Spinal cord (tissue), 10 donors: ENCODE results near the gene AMIGO2. TPM values are rescaled to one million over a fixed set of nuclear protein-coding genes. Genes with fewer than 3 reads are reported as not detected.
"Not testable (repeated sequence)": the region's sequence is repeated elsewhere in the genome, so short reads cannot be mapped to it uniquely, and the experiment has no call there.

Source experiments
- DNase-seq, 6 donors: peaks; one replicate each; pipeline versions ENCODE4 v3.0.0 to v3.0.0-alpha.2; 2013 to 2015; ENCODE audit warnings: low spot score in 6 of 6, low read depth in 4 of 6
- H3K27ac ChIP-seq: one replicate; pipeline ENCODE4 v1.5.1; 2013; ENCODE audit warnings: low read depth, low read length, control low read depth
- H3K27me3 ChIP-seq: one replicate; pipeline ENCODE4 v1.6.1; 2013; ENCODE audit warnings: low read length; ENCODE audit not compliant: control insufficient read depth, insufficient read depth
- H3K36me3 ChIP-seq: one replicate; pipeline ENCODE4 v1.6.1; 2013; ENCODE audit warnings: low read length; ENCODE audit not compliant: control insufficient read depth, insufficient read depth
- H3K4me1 ChIP-seq: one replicate; pipeline ENCODE4 v1.6.1; 2013; ENCODE audit warnings: low read length; ENCODE audit not compliant: control insufficient read depth, insufficient read depth
- H3K4me3 ChIP-seq: one replicate; pipeline ENCODE4 v1.5.1; 2013; ENCODE audit warnings: low read depth, low read length, control low read depth
- H3K9me3 ChIP-seq: one replicate; pipeline ENCODE4 v1.6.1; 2013; ENCODE audit warnings: low read length; ENCODE audit not compliant: control insufficient read depth, insufficient read depth
- WGBS: methylation state at CpG from one replicate; pipeline ENCODE4 v1.1.5; 2013; ENCODE audit warnings: missing lambda C conversion rate; ENCODE audit not compliant: insufficient coverage; 5-methylcytosine and 5-hydroxymethylcytosine counted together
- long read RNA-seq, 4 donors: transcript quantifications; one replicate each; lab custom pipeline, GENCODE V29; 2026
- polyA plus RNA-seq, 2 donors: library from polyadenylated mRNA; unstranded; fragments of 120-200 nt; gene quantifications; one replicate each; pipeline ENCODE4 v1.2.1, GENCODE V29; 2013; ENCODE audit not compliant: insufficient read length in 2 of 2
- total RNA-seq, 2 donors: library from RNA; depleted of rRNA in 1 of 2; stranded (reverse); fragments of 120-200 nt in 1 of 2; fragments of >200 nt in 1 of 2; gene quantifications; one replicate each; pipeline versions ENCODE4 v1.2.3 to v1.2.4, GENCODE V29; 2013 to 2014
- donor health status: healthy.

Gene AMIGO2
- total RNA-seq (10 to 100 TPM in 1 of 2 donors, 1 to 10 TPM in 1; 5.6 to 10.7 TPM), polyA plus RNA-seq (10 to 100 TPM in 1 of 2 donors, 1 to 10 TPM in 1; 8.8 to 12.6 TPM)
- long read RNA-seq, donor 1, partial matches to known transcripts: 0 of 1 reads
- long read RNA-seq, donor 1, other reads (novel, unspliced or antisense): 0 of 1 reads
- long read RNA-seq, donor 2, partial matches to known transcripts: 0 of 1 reads
- long read RNA-seq, donor 2, other reads (novel, unspliced or antisense): 0 of 1 reads
- long read RNA-seq, donor 3, partial matches to known transcripts: 0 of 1 reads
- long read RNA-seq, donor 3, other reads (novel, unspliced or antisense): 0 of 1 reads
- long read RNA-seq, donor 4, partial matches to known transcripts: 0 of 1 reads
- long read RNA-seq, donor 4, other reads (novel, unspliced or antisense): 0 of 1 reads

- peak in 3 of 6 donors; percentile 28 to 82 (median 39) for DNase-seq
- H3K4me3 ChIP-seq: peak within 1 kb of the TSS; percentile 62
- peaks cover 16% of the 10 kb centered on the region for H3K4me1 ChIP-seq
- H3K36me3 ChIP-seq: no peaks in the 10 kb centered on the region
- peak within 1 kb of the TSS; percentile 68 for H3K27ac ChIP-seq
- WGBS: under 1% methylated on average over 57 of the region's 58 CpGs
- H3K27me3 ChIP-seq: peaks cover 9% of the 10 kb centered on the region
- no peaks in the 10 kb centered on the region for H3K9me3 ChIP-seq
These were observed at the start of gene AMIGO2, which contains the start of gene PCED1B for GRCh38 chr12:47079468-47079980. AMIGO2 (minus strand) TSS chr12:47079959; CDS start chr12:47079002, 957 bp downstream. PCED1B (plus strand) TSS chr12:47079621; CDS start chr12:47235064, 155,443 bp downstream.

- H3K4me1 ChIP-seq: no peaks in the 10 kb centered on the region
- no CpG with 5 or more reads among the region's 1 CpG for WGBS
- no peak overlapping the region for H3K4me3 ChIP-seq
- H3K36me3 ChIP-seq: no peaks in the 10 kb centered on the region
- no peaks in the 10 kb centered on the region for H3K9me3 ChIP-seq
- H3K27me3 ChIP-seq: no peaks in the 10 kb centered on the region
- no peak overlapping the region for H3K27ac ChIP-seq
- DNase-seq: no peak
These were observed 46.5 kb upstream of the AMIGO2 start for GRCh38 chr12:47126246-47126645.

GRCh38 chr12:47124451-47124850, 44.7 kb upstream of the AMIGO2 start:
- H3K4me1 ChIP-seq: no peaks in the 10 kb centered on the region
- DNase-seq: no peak
- H3K27ac ChIP-seq: no peak overlapping the region
- H3K27me3 ChIP-seq: no peaks in the 10 kb centered on the region
- no peaks in the 10 kb centered on the region for H3K36me3 ChIP-seq
- H3K9me3 ChIP-seq: no peaks in the 10 kb centered on the region
- no peak overlapping the region for H3K4me3 ChIP-seq
- WGBS: 80% methylated on average over 1 of the region's 1 CpG

GRCh38 chr12:47123730-47124129, 44.0 kb upstream of the AMIGO2 start:
- no peak for DNase-seq
- Histone ChIP-seq H3K27ac (no peak overlapping the region), H3K4me3 (no peak overlapping the region), H3K27me3 (no peaks in the 10 kb centered on the region), H3K36me3 (no peaks in the 10 kb centered on the region), H3K9me3 (no peaks in the 10 kb centered on the region), H3K4me1 (no peaks in the 10 kb centered on the region)
- no CpG with 5 or more reads among the region's 1 CpG for WGBS

GRCh38 chr12:47122602-47123001, 42.8 kb upstream of the AMIGO2 start:
- no peak overlapping the region for H3K27ac ChIP-seq
- no peak for DNase-seq
- H3K4me3 ChIP-seq: no peak overlapping the region
- H3K27me3 ChIP-seq: no peaks in the 10 kb centered on the region
- H3K4me1 ChIP-seq: no peaks in the 10 kb centered on the region
- no peaks in the 10 kb centered on the region for H3K9me3 ChIP-seq
- no CpG with 5 or more reads among the region's 1 CpG for WGBS
- H3K36me3 ChIP-seq: no peaks in the 10 kb centered on the region

GRCh38 chr12:47121146-47121545, 41.4 kb upstream of the AMIGO2 start:
- Histone ChIP-seq H3K36me3 (no peaks in the 10 kb centered on the region), H3K27me3 (no peaks in the 10 kb centered on the region), H3K4me1 (no peaks in the 10 kb centered on the region), H3K9me3 (no peaks in the 10 kb centered on the region), H3K27ac (no peak overlapping the region), H3K4me3 (no peak overlapping the region)
- no CpG with 5 or more reads among the region's 5 CpGs for WGBS
- no peak for DNase-seq

- no peaks in the 10 kb centered on the region for H3K27me3 ChIP-seq
- H3K36me3 ChIP-seq: no peaks in the 10 kb centered on the region
- no peak for DNase-seq
- H3K4me1 ChIP-seq: no peaks in the 10 kb centered on the region
- H3K4me3 ChIP-seq: no peak overlapping the region
- H3K9me3 ChIP-seq: no peaks in the 10 kb centered on the region
- 100% methylated on average over 2 of the region's 3 CpGs for WGBS
- no peak overlapping the region for H3K27ac ChIP-seq
These were observed 41.0 kb upstream of the AMIGO2 start for GRCh38 chr12:47120736-47121135.

GRCh38 chr12:47117305-47117704, 37.5 kb upstream of the AMIGO2 start:
- H3K27ac ChIP-seq, H3K9me3 ChIP-seq, H3K4me1 ChIP-seq, H3K36me3 ChIP-seq, H3K27me3 ChIP-seq, DNase-seq, H3K4me3 ChIP-seq: not testable (repeated sequence)
- no CpG with 5 or more reads among the region's 3 CpGs for WGBS

GRCh38 chr12:47114481-47114892, 34.7 kb upstream of the AMIGO2 start:
- DNase-seq: no peak
- WGBS: 78% methylated on average over 3 of the region's 5 CpGs
- Histone ChIP-seq H3K36me3 (no peaks in the 10 kb centered on the region), H3K4me1 (peaks cover 2% of the 10 kb centered on the region), H3K27ac (no peak overlapping the region), H3K9me3 (no peaks in the 10 kb centered on the region), H3K4me3 (no peak overlapping the region), H3K27me3 (no peaks in the 10 kb centered on the region)

- 80% methylated on average over 1 of the region's 2 CpGs for WGBS
- H3K4me1 ChIP-seq: peaks cover 2% of the 10 kb centered on the region
- DNase-seq: peak in 1 of 6 donors; percentile 32
These were observed 32.9 kb upstream of the AMIGO2 start for GRCh38 chr12:47112679-47113078.

More at GRCh38 chr12:47112679-47113078, 32.9 kb upstream of the AMIGO2 start:
- Histone ChIP-seq H3K36me3 (no peaks in the 10 kb centered on the region), H3K27me3 (no peaks in the 10 kb centered on the region), H3K27ac (no peak overlapping the region), H3K9me3 (no peaks in the 10 kb centered on the region), H3K4me3 (no peak overlapping the region)
